GM21619 (cell line): ENCODE results near the gene DCAF17.
"Not testable (repeated sequence)": the region's sequence is repeated elsewhere in the genome, so short reads cannot be mapped to it uniquely, and the experiment has no call there.

Source experiments
- ATAC-seq: cut with Tn5 transposase; IDR thresholded peaks from one replicate; pipeline ENCODE4 v1.9.1; 2021; ENCODE audit not compliant: unreplicated experiment

Gene DCAF17

GRCh38 chr2:171447675-171448074, 13.6 kb downstream of the DCAF17 start:
- ATAC-seq = no peak

- ATAC-seq = no peak
These were observed 17.0 kb downstream of the DCAF17 start for GRCh38 chr2:171451074-171451473.

DNA sequence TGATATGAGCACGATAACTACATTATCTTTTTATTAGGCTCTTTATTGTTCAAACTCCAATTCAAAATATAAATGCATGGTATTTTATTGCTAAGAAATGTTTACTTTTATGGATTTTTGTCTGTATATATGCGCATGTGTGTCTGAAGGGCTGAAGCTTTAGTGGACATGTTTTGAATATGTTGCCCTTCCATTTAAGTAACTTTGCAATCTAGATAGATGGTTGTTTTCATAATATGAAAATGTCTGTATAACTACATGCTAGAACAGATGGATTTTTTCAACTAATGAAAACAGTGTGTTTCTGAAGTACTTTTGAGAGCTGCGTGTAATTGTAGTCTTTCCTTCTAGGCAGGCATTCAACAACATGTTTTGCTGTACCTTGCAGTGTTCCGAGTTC, 18.7 kb downstream of the DCAF17 start:
- ATAC-seq = no peak

GRCh38 chr2:171459498-171459897, 25.5 kb downstream of the DCAF17 start:
- ATAC-seq = no peak

DNA sequence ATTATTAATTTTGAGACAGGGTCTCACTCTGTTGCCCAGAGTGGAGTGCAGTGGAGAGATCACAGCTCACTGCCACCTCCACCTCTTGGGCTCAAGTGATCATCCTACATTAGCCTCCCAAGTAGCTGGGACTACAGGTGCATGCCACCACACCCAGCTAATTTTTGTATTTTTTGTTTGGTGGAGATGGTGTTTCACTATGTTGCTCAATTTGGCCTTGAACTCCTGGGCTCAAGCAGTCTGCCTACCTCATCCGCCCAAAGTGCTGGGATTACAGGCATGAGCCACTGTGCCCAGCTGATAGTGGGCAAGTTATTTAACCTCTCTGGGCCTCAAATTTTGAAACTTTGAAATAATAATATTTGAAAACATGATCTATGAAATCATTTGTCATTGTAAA, 26.5 kb downstream of the DCAF17 start:
- no peak for ATAC-seq

GRCh38 chr2:171469176-171469575, 35.1 kb downstream of the DCAF17 start:
- no peak for ATAC-seq

DNA sequence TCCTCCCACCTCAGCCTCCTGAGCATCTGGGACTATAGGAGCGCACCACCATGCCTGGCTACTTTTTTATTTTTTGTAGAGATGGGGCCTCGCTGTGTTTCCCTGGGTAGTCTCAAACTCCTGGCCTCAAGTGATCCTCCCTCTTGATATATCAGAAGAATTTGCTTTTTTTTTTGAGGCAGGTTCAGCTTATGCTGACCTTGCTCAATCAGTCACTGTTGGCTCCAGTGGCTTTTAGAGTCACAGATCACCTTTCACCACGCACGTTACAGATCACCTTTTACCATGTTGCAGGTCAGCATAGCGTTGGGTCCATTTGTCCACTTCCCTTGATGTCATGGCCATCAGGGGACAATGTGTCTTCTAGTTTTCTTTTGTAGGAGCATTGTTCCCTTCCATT, 36.1 kb downstream of the DCAF17 start:
- ATAC-seq = no peak

DNA sequence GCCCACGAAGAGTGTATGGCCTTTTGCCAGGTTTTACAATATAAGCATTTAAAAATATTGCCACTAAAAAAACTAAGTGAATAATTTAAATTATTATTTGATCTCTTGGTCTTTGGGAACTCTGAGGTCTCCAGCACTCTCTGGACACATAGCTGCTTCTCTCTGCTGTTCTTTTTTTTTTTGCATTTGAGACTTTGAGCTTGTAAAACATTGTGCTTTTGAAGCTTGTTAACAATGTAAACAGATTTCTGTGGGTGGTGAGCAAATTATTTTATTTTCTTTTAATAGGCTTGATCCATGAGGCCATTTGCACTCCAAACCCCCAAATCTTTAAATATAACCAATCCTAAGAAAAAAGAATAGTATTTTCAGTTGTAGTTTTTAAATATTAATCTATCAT, 42.0 kb downstream of the DCAF17 start:
- no peak for ATAC-seq

GRCh38 chr2:171478345-171478744, 44.3 kb downstream of the DCAF17 start:
- ATAC-seq = no peak

GRCh38 chr2:171479154-171479814, 45.3 kb downstream of the DCAF17 start:
- peak; percentile 56 for ATAC-seq

DNA sequence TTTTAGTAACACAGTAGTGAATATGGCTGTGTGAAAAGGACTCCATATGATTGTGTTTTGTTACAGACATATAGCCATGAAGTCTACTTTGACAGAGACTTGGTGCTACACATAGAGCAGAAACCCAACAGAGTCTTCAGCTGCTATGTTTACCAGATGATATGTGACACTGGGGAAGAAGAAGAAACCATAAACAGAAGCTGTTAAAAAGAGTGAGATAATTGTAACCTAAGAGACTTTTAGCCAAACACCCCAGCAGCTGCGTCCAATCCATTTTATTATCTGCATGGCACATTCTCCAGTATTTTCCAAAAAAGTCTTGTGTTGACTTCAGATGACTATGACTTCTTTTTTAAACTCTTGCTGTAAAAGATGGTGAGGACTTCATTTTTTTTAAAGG, 46.9 kb downstream of the DCAF17 start:
- ATAC-seq = no peak

DNA sequence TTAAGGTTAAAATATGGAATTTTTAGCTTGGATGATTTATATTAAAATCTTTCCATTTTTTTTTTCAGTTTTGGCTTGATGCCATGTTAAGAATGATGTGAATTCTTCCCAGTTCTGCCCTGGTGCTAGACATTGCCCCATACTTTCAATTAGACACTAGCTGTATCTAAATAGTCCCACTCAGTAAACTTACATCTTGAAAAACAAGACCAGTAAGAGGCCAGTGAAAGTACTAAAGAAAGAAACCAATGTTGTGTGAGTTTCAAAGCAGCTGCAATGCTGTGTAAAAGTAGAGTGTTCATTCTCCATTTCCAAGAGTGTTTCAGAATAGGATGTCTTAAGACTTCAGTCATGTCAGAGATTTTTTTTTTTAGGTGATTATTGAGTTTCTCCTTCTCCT, 48.3 kb downstream of the DCAF17 start:
- no peak for ATAC-seq

- no peak for ATAC-seq
These were observed 48.9 kb downstream of the DCAF17 start for GRCh38 chr2:171482877-171483276.

- ATAC-seq = no peak
These were observed 49.8 kb downstream of the DCAF17 start for GRCh38 chr2:171483793-171484192.

DNA sequence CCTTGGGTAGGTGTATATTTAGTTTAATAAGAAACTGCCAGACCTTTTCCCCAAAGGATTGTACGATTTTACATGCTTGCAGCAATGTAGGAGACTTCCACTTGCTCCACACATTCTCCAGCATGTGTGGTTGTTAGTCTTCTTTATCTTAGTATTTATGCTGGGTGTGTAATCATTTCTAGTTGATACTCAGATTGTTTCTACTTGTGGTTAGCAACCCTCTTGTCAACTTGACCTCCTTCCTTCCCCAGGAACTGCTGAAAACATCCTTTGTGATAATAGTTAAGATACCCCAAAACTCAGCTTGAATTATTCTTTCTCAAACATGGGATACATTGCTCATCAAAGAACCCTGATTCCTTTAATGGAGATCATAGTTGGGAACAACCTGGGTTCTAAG, 51.1 kb downstream of the DCAF17 start:
- no peak for ATAC-seq

DNA sequence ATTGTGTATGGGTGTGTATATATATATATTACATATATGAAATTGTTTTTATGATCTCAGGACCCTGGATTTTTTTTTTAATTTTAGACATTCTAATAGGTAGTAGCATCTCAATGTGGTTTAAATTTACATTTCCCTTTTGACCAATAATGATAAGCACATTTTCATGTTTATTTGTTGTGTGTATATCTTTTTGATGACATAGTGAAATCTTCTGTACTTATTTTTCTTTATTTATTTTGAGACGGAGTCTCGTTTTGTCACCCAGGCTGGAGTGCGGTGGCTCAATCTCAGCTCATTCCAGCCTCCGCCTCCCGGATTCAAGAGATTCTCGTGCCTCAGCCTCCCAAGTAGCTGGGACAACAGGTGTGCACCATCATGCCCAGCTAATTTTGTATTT, 53.2 kb downstream of the DCAF17 start:
- no peak for ATAC-seq

DNA sequence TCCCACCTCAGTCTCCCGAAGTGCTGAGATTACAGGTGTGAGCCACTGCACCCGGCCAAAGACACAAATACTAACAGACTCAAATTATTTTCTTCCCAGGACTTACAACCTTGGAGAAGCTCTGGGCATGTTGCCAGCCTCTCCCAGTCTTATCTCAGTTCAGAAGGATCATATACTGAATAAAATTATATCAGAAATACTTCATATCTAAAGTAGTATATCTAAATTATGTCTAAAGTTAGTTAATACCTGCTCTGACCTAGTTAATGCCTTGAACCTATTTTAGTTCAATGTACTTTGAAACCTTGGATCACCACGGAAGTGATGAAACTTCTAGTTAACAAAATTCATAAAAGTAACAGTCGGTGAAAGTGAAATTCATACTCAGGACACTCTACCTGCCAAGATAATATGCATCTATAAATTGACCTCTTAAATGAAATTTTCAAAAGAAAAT, 53.8 kb downstream of the DCAF17 start:
- ATAC-seq = no peak

- ATAC-seq = no peak
These were observed 56.6 kb downstream of the DCAF17 start for GRCh38 chr2:171490577-171490976.

DNA sequence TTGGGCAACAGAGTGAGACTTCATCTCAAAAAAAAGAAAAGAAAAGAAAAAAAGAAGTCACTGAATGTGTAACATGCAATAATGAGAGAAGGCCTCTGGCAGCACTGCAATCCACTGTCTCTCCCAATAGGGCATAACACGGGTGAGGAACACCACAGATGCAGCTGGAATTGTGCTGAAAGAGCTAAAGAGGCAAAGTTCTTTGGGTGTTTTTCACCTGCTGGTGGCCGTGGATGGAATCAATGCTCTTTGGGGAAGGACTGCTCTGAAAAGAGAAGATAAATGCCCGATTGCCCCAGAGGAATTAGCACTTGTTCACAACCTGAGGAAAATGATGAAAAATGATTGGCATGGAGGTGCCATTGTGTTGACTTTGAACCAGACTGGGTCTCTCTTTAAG, 57.3 kb downstream of the DCAF17 start:
- ATAC-seq = no peak

- no peak for ATAC-seq
These were observed 58.6 kb downstream of the DCAF17 start for GRCh38 chr2:171492664-171493063.

DNA sequence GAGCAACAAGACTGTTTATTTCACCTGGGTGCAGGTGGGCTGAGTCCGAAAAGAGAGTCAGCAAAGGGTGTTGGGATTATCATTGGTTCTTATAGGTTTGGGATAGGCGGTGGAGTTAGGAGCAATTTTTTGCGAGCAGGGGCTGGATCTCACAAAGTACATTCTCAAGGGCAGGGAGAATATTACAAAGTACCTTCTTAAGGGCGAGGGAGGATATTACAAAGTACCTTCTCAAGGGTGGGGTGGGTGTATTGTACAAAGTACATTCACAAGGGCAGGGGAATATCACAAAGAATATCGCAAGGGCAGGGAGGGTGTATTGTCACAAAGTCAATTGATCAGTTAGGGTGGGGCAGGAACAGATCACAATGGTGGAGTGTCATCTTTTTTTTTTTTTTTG, 63.6 kb downstream of the DCAF17 start:
- ATAC-seq = not testable (repeated sequence)

- ATAC-seq = no peak
These were observed 71.3 kb downstream of the DCAF17 start for GRCh38 chr2:171505374-171505773.

GRCh38 chr2:171509945-171510731, 76.1 kb downstream of the DCAF17 start:
- peak; percentile 77 for ATAC-seq
